HG03175 (cell line): ENCODE results near the gene FOXD1.
"Not testable (repeated sequence)": the region's sequence is repeated elsewhere in the genome, so short reads cannot be mapped to it uniquely, and the experiment has no call there.

ENCODE experiments used
- ATAC-seq: cut with Tn5 transposase; IDR thresholded peaks from one replicate; pipeline ENCODE4 v1.9.1; 2021; ENCODE audit warnings: mild to moderate bottlenecking, moderate library complexity; ENCODE audit not compliant: unreplicated experiment

FOXD1 gene

DNA sequence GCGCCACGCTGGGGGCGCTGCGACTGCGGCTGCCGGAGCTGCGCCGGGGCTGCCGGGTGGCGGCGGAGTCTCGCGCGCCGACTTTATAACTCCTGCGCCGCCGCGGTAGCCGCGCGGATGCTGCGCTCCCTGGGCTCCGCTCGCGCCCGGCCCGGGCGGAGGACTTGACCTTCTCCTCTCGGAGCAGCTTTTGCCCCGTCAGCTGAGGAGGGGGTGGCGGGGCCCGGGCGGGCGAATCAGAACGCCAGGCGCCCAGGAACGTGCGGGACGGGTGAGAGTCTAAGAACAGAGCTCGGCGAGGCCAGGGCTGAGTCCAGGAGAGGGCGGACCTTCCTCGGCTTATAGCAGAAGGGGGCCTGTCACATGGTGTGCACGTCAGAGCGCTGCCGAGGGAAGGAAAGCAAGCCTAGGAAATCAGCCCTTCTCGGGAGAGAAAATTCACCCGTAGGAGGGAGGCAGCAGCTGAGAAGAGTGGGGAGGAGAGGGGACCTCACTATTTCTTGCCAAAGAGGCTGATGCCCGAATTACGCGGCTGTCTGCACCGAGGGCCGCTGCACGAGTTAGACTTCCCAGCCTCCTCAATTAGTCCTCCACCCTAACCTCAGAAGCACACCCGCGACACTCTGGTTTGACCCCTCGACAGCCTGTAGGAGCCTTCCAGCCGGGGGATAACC, at the start of gene FOXD1:
FOXD1 (minus strand) TSS at position 315 of the 674 bp plus-strand sequence. CDS start 415 bp downstream, outside the sequence.
- ATAC-seq: peak; percentile 42

DNA sequence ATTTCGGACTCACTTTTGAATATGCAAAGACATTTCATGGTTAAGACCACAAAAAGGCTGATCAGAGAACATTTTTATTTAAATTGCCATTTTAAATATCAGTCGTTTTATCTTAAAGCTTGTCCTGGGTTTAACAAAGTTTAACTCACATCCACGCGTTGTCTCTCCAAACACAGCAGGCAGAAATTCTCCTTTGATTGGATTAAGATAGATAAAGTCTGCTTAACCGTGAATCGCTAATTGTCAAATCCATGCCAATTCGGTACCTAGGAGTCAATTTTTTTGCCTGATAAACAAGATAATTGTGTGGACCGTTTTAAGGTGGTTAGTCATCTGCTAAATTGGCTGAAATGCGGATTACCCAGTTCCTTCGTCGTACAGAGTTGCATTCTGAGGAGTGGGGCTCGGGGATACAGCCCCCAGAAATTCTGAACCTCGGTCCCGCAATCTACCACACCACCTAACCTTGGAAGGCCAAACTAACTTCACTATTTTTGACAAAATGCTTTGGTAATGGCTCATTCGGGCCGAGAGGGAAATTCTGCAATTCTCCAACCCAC, 49.0 kb upstream of the FOXD1 start:
- no peak for ATAC-seq

DNA sequence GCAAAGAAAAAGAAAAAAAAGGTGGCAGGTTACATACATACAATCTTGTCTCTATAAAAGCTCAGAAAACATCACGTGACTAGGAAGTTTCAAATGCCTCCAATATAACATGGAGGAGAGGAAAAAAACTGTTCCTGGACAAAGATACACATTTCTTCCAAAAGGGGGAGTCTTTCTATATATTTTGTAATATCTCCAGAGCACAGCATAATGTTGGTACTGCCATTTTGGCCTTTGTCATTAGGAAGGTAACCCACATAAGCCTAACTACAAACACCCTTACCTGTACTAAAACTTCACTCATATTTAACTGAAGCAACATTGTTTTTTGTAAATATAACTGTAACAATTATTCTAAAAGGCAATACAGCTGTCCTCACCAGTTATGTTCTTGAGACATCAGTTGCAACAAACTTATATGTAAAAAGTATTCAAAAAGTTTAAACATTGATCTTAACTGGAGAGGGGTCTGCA, 48.4 kb upstream of the FOXD1 start:
- ATAC-seq: no peak

DNA sequence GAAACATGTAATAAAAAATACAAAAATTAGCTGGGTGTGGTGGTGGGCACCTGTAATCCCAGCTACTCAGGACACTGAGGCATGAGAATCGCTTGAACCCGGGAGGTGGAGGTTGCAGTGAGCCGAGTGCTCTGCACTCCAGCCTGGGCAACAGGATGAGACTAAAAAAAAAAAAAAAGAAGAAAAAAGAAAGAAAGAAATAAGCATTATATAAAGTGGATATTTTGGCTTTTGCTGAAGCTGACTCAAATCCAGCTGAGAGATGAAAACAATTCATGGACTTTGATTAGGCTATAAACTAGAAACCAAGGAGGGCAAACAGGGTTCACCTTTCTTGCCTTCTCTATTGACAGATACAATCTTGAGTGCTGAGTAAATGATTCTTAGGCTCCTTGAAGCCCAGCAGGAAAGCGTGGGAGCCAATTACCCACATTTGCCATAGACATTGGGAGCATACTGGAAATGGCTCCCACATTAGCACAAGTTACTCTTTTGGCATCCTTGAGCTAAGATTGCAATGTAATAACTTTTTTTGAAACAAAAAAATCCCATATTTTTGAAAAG, 47.3 kb upstream of the FOXD1 start:
- no peak for ATAC-seq

DNA sequence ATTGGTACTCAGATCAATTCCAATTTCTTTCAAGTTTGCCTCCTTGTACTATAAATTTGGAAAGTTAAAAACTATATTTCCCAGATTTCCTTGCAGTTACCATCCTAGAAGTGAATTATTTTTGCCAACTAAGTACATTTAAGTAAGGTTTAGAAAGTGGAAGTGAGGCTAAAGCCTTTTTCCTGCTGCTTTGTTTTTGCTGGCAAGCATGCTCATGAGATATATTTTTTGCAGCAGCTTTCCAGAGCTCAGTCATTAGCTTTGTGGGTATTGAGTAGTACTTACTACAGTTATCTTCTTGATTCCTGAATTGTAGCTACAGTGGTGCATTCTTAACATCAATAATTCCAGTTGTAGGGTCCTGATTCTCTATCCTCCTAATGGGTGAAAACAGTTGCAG, 46.1 kb upstream of the FOXD1 start:
- ATAC-seq: no peak

DNA sequence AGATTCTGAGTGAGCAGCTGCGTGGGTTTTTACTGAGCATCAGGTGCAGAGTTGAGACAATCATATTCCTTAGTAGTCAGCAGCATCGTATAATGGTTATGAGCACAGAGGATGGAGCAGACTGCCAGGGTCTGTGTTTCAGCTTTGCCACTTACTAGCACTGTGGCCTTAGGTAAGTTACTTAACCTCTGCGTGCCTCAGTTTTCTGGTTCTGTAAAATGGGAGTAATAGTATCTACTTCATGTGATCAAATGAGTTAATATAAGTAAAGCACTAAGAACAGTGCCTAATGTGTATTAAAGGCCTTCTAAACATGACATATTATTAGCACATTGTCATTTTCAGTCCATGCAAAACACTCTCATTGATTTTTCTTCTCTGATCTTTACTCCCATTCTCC, 44.8 kb upstream of the FOXD1 start:
- no peak for ATAC-seq

DNA sequence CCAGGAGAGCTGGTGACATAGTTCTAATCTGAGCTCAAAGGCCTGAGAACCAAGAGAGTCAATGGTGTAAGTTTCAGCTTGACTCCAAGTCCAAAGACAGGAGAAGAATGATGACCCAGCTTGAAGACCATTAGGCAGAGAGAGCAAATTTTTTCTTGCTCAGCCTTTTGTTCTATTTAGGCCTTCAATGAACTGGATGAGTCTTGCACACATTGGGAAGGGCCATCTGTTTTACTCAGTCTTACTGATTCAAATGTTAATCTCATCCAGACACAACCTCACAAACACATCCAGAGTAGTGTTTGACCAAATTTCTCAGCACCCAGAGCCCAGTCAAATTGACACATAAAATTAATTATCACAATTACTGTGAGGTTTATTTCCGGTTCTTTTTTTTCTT, 42.6 kb upstream of the FOXD1 start:
- no peak for ATAC-seq

DNA sequence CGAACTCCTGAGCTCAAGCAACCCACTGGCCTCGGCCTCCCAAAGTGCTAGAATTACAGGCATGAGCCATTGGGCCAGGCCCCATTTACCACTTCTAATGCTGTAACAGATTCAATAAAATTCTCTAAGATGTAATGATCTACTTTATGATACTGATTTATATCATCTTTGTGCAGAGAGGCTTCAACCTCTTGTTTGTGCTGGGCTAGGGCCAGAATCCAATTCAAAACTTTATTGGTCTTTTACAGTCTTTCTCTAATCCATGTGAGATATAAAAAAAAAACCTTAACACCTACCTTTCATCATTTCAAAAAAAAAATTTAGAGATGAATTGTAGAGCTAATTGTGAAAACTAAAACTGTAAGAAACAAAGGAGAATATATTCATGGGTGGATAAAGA, 41.5 kb upstream of the FOXD1 start:
- no peak for ATAC-seq

DNA sequence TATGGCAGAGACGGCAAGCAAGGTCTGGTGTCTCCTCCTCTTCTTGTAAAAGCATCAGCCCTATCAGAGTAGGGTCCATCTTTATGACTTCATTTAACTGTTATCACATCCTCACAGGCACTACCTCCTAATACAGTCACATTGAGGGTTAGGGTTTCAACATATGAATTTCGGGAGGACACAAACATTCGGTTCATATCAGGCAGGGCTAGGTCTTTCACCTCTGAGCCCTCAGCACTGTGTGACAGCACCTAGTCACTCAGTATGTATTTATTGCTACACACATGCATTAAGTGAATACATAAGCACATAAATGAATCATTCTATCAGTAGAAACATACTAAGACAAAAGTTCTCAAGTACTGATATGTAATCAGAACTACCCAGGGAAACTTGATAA, 40.2 kb upstream of the FOXD1 start:
- no peak for ATAC-seq

DNA sequence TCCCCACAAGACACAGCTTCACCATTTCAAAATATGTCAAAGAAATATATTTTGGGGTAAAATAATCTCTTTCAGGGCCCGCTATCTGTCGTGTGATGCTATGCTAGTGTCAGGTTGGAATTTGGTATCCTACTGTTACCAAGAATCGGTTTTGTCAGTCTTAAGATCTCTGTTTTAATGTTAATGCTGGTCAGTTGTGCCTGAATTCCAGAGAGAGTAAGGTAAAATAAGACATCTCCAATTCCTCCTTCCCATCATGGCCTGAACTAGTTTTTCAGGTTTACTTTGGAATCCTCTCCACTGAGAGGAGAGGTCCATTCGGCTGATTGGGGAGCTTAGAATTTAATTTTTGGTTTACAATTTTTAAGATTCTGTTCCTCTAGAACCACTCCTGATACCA, 39.2 kb upstream of the FOXD1 start:
- no peak for ATAC-seq

DNA sequence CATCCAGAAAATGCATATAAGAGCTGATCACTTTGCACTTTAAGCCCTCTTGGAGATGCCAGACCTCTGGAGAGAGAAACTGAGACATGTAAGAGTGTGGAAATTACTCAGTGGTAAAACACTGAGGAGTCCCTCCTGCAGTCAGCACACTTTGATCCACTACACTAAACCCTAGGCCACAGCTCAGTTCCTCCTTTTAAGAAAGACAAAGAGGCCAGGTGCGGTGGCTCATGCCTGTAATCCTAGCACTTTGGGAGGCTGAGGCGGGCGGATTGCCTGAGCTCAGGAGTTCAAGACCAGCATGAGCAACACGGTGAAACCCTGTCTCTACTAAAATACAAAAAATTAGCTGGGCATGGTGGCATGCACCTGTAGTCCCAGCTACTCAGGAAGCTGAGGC, 38.7 kb upstream of the FOXD1 start:
- ATAC-seq: not testable (repeated sequence)

DNA sequence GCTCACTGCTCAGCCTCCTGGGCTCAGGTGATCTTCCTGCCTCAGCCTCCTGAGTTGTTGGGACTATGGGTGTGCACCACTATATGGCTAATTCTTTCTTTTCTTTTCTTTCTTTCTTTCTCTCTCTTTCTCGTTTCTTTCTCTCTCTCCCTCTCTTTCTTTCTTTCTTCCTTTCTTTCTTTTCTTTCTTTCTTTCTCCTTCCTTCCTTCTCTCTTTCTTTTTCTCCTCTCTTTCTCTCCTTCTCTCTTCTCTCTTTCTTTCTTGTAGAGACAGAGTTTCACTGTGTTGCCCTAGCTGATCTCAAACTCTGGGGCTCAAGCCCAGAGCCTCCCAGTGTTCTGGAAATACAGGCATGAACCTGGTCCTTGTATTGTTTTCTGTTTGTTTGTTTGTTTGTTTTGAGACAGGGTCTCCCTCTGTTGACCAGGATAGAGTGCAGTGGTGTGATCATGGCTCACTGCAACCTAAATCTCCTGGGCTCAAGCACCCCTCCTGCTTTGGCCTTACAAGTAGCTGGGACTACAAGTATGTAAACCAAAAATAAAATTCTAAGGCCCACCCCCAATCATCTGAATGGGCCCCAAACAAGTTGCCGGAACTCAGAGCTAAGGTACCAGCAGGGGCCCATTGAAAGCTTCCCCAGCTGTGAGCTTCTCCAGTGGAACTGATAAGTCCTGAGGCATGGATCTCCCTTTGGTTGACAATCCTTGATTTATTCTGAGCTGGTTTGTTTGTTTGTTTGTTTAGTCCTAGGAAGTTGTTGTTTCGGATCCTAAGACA, 37.7 kb upstream of the FOXD1 start:
- ATAC-seq: no peak

DNA sequence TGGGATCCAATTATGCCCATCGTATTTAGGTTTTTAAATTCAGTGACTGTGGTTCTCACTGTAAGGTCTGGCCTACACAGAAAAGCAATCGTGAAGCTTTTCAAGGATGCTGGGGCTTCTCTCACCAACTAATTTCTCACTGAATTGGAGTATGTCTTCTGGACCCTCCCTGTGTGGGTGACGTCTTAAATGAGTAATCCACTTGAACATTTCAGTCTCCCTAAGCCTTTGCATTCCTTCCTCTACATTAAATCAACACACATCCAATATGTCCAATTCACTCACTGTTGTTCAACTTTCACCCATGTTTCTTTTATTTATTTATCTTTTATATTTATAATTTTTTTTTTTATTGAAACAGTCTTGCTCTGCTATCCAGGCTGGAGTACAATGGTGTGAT, 37.1 kb upstream of the FOXD1 start:
- no peak for ATAC-seq

DNA sequence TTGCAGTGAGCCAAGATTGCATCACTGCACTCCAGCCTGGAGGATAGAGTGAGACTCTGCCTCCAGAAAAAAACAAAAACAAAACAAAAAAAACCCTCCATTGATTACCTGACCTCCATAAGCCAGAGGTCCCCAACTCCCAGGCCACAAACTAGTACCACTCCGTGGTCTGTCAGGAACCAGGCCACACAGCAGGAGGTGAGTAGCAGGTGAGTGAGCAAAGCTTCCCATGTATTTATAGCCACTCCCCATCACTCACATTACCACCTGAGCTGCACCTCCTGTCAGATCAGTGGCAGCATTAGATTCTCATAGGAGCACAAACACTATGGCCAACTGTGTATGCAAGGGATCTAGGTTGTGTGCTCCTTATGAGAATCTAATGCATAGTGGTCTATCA, 35.9 kb upstream of the FOXD1 start:
- no peak for ATAC-seq

DNA sequence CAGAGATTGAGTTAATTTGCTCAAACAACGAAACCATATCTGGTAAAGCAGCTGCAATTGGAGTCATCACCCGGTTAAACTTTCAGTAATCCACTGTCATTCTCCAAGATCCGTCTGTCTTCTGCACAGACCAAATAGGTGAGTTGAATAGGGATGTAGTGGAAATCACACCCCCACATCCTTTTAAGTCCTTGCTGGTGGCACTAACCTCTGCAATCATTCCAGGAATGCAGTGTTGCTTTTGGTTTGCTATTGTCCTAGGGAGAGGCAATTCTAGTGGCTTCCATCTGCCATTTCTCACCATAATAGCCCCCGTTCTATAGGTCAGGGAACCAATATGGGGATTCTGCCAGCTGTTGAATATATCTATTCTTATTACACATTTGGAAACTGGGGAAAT, 35.1 kb upstream of the FOXD1 start:
- ATAC-seq: no peak

DNA sequence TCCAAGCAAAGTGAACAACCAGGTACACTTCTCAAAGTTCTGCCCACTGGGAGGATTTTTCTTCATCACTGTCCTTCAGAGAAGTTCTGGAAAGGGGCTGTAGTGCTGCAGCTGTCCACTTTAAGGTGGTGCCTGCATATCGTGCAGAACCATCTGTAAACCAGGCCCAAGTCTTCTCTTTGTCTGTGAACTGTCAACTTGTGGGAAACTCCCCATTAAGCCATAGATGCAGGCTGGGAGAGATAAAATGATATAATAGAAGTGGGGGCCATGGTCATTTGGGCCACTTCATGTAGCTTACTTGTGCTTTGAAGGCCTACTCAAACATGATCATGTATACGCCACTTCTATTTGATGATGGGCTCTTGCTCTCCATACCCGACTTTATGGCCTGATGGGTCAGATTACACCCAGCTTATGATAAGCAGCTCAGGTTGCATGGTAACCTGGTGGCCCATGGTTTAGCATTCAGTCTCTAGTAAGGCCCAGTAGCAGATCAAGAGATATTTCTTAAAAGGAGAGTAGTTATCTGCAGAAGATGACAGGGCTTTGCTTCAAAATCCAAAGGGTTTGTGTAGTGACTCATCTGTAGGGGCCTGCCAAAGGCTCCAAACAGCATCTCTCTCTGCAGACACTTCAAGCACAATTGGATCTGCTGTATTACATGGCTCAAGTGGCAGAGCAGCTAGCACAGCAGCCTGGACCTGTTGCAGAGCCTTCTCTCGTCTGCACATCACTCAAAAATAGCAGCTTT, 34.0 kb upstream of the FOXD1 start:
- ATAC-seq: no peak

DNA sequence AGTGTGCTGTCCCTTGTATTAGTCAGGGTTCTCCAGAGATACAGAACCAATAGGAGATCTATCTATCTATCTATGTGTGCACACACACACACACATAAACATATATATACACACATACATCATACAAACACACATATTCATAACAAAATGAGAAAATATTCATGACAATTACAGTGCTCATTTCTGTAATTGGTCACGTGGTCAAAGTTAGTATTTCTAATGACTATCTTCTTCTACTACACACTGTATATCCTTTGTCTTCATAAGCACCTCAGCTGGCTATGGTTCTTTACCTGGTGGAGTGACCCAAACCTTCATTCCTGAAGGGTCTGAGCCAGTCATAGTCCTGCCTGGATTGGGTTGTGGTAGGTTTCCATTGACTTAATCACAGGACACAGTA, 31.9 kb upstream of the FOXD1 start:
- no peak for ATAC-seq

DNA sequence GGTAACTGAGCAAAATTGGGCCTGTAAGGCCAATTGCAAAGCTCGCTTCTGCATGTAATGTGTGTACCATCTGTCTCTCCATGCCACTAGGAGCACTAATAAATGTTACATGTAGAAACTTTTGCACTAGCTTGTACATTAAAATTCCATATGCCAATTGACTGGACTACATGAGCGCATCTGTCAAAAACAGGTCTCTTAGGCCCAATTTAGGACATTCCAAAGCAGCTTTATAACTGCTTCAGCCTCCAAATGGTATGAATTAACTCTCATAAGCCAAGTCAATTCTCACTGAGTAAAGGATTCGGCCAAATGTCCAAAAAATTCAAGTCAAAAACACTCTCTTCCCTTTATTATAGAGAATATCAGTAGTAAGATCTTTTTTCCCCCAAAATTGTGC, 23.5 kb upstream of the FOXD1 start:
- ATAC-seq: no peak

DNA sequence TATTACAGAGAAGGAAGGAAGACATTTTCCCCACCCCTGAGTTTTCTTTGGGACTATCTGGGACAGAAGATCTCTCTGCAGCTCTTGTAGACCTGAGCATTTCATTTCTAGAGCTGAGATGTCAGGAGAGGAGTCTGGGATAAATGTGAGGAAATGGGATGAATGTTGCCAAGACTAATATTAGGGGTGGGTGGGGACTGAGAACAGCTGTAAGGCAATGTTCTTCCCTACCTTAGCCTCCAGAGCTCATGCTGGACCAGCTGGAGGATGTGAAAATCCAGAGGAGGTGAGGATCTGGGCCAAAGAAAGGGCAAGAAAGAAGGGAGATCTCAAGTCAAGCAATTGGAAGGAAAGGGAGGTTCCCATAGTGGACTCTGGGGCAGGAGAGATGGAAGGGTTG, 23.1 kb upstream of the FOXD1 start:
- no peak for ATAC-seq

DNA sequence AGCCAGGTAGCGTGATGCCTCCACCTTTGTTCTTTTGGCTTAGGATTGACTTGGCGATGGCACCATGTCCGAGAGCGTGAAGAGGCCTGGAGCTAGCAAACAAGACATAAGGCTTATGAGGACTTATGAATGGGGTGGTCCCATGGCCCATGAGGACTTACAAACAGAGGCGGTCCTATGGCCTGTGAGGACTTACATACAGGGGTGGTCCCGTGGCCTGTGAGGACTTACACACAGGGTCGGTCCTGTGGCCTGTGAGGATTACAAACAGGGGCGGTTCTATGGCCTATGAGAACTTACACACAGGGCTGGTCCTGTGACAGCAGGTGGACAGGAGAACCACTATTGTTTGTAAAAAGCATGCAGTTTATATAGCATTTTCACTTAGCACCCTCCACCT, 21.3 kb upstream of the FOXD1 start:
- ATAC-seq: no peak

DNA sequence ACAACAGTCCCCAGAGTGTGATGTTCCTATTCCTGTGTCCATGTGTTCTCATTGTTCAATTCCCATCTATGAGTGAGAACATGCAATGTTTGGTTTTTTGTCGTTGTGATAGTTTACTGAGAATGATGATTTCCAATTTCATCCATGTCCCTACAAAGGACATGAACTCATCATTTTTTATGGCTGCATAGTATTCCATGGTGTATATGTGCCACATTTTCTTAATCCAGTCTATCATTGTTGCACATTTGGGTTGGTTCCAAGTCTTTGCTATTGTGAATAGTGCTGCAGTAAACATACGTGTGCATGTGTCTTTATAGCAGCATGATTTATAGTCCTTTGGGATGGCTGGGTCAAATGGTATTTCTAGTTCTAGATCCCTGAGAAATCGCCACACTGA, 20.1 kb upstream of the FOXD1 start:
- not testable (repeated sequence) for ATAC-seq
